Measurements from ENCODE around the gene PEBP1.
"Not testable (repeated sequence)": the region's sequence is repeated elsewhere in the genome, so short reads cannot be mapped to it uniquely, and the experiment has no call there.

- not testable (repeated sequence) for TF ChIP-seq POLR2A (IDR thresholded peaks at IDR 0.05; ENCODE audit: low read depth, low read length); PAX5 (IDR thresholded peaks at IDR 0.05; ENCODE audit: insufficient read depth, low read length, severe bottlenecking); SPI1 (IDR thresholded peaks at IDR 0.05; ENCODE audit: low read depth, low read length); POLR2AphosphoS5 (IDR thresholded peaks at IDR 0.05; ENCODE audit: low read depth, low read length); TAF1 (IDR thresholded peaks at IDR 0.05; ENCODE audit: low read depth, low read length)
Observed at GRCh38 chr12:118129436-118129835, 6.5 kb upstream of the PEBP1 start.

Measured in GM12891 (cell line).